Measurements from ENCODE around the gene TMEM37. TPM values are rescaled to one million over a fixed set of nuclear protein-coding genes. Genes with fewer than 3 reads are reported as not detected.

The TMEM37 gene
- total and polyA plus RNA-seq, 9 of the 15 experiments (the other 6 are each of a cell fraction or from before 2014, with no cell fraction given) = 0.03 to 0.64 (median 0.31) TPM; not detected in 1

- TF ChIP-seq CTCF (IDR thresholded peaks at IDR 0.05 in 2 of 3, conservative IDR thresholded peaks at IDR 0.05 in 1 of 3; ENCODE audit: insufficient read depth in 2 of 3, low read depth in 1 of 3, low read length in 3 of 3) = 0 out of 6 replicates have a peak, but pooled peaks of 1 of the 3 experiments have one; percentile 1
- TF ChIP-seq CEBPB (tag; IDR thresholded peaks at IDR 0.05) = peak; percentile 92
- 0 out of 2 replicates have a peak, but pooled peaks have one; percentile 16 for TF ChIP-seq RREB1 (CRISPR knock-in tag; IDR thresholded peaks at IDR 0.05)
- TF ChIP-seq CBX8 (IDR thresholded peaks at IDR 0.05; ENCODE audit: borderline replicate concordance, extremely low read depth, low read depth, low read length, poor library complexity, severe bottlenecking) = no peak
Observed at GRCh38 chr2:119402645-119403560, 28.8 kb upstream of the TMEM37 start (continued).

Data from K562 (cell line).